ENCODE results near the gene GOLGA6L7. TPM values are rescaled to one million over a fixed set of nuclear protein-coding genes. Genes with fewer than 3 reads are reported as not detected.
"Not testable (repeated sequence)": the region's sequence is repeated elsewhere in the genome, so short reads cannot be mapped to it uniquely, and the experiment has no call there.

The GOLGA6L7 gene
- total RNA-seq, 1 donor from 2014 or later, result not detected

GRCh38 chr15:28849271-28849670 is 827 bp upstream of the GOLGA6L7 start:
- H3K4me3 ChIP-seq; H3K9me3 ChIP-seq; intact Hi-C loops (cut with DNase I); DNase-seq (ENCODE audit: low spot score in 2 of 2); H3K4me1 ChIP-seq; H3K27ac ChIP-seq; H3K27me3 ChIP-seq; H3K36me3 ChIP-seq: not testable (repeated sequence)

GRCh38 chr15:28847959-28848358 is 485 bp downstream of the GOLGA6L7 start:
- H3K27ac ChIP-seq; DNase-seq (ENCODE audit: low spot score in 2 of 2); H3K4me1 ChIP-seq; H3K36me3 ChIP-seq; H3K4me3 ChIP-seq; H3K27me3 ChIP-seq; intact Hi-C loops (cut with DNase I); H3K9me3 ChIP-seq: not testable (repeated sequence)

- DNase-seq (ENCODE audit: low spot score in 2 of 2); H3K4me1 ChIP-seq; H3K4me3 ChIP-seq; H3K36me3 ChIP-seq; intact Hi-C loops (cut with DNase I); H3K9me3 ChIP-seq; H3K27ac ChIP-seq; H3K27me3 ChIP-seq: not testable (repeated sequence)
Measured at GRCh38 chr15:28847247-28847646, 1.2 kb downstream of the GOLGA6L7 start.

- H3K36me3 ChIP-seq; DNase-seq (ENCODE audit: low spot score in 2 of 2); H3K27me3 ChIP-seq; intact Hi-C loops (cut with DNase I); H3K9me3 ChIP-seq; H3K4me1 ChIP-seq; H3K27ac ChIP-seq; H3K4me3 ChIP-seq: not testable (repeated sequence)
Measured at GRCh38 chr15:28844147-28844546, 4.3 kb downstream of the GOLGA6L7 start.

- DNase-seq (ENCODE audit: low spot score in 2 of 2); intact Hi-C loops (cut with DNase I); H3K4me3 ChIP-seq; H3K27ac ChIP-seq; H3K9me3 ChIP-seq; H3K4me1 ChIP-seq; H3K27me3 ChIP-seq; H3K36me3 ChIP-seq: not testable (repeated sequence)
Measured at GRCh38 chr15:28843520-28843919, 4.9 kb downstream of the GOLGA6L7 start.

GRCh38 chr15:28842210-28842609 is 6.2 kb downstream of the GOLGA6L7 start:
- H3K4me3 ChIP-seq; H3K9me3 ChIP-seq; intact Hi-C loops (cut with DNase I): not testable (repeated sequence)

GRCh38 chr15:28840285-28840684 is 8.2 kb downstream of the GOLGA6L7 start:
- H3K9me3 ChIP-seq; intact Hi-C loops (cut with DNase I); H3K4me3 ChIP-seq; H3K36me3 ChIP-seq; DNase-seq (ENCODE audit: low spot score in 2 of 2); H3K27ac ChIP-seq; H3K4me1 ChIP-seq; H3K27me3 ChIP-seq: not testable (repeated sequence)

More at GRCh38 chr15:28842210-28842609, 6.2 kb downstream of the GOLGA6L7 start:
- not testable (repeated sequence) for H3K4me1 ChIP-seq; H3K27ac ChIP-seq; DNase-seq (ENCODE audit: low spot score in 2 of 2); H3K36me3 ChIP-seq; H3K27me3 ChIP-seq

GRCh38 chr15:28834957-28835585 is 13.4 kb downstream of the GOLGA6L7 start:
- H3K36me3 ChIP-seq; H3K4me3 ChIP-seq; intact Hi-C loops (cut with DNase I); H3K4me1 ChIP-seq; H3K27ac ChIP-seq; H3K9me3 ChIP-seq; DNase-seq (ENCODE audit: low spot score in 2 of 2); H3K27me3 ChIP-seq: not testable (repeated sequence)

GRCh38 chr15:28831897-28832587 is 16.4 kb downstream of the GOLGA6L7 start:
- H3K4me1 ChIP-seq; H3K9me3 ChIP-seq; intact Hi-C loops (cut with DNase I); H3K27me3 ChIP-seq; H3K36me3 ChIP-seq: not testable (repeated sequence)
- DNase-seq (ENCODE audit: low spot score in 2 of 2), result peak in 1 of 2 donors; percentile 83
- H3K27ac ChIP-seq, result peak overlapping the region in 1 of 2 donors; percentile 52
- H3K4me3 ChIP-seq, result peak overlapping the region; percentile 56 to 72

- H3K27me3 ChIP-seq; intact Hi-C loops (cut with DNase I); DNase-seq (ENCODE audit: low spot score in 2 of 2); H3K4me3 ChIP-seq; H3K27ac ChIP-seq; H3K36me3 ChIP-seq; H3K4me1 ChIP-seq; H3K9me3 ChIP-seq: not testable (repeated sequence)
Measured at GRCh38 chr15:28821420-28821819, 27.0 kb downstream of the GOLGA6L7 start.

GRCh38 chr15:28819930-28820295 is 28.5 kb downstream of the GOLGA6L7 start:
- H3K27ac ChIP-seq; intact Hi-C loops (cut with DNase I); H3K27me3 ChIP-seq; H3K9me3 ChIP-seq; H3K4me3 ChIP-seq; H3K4me1 ChIP-seq; DNase-seq (ENCODE audit: low spot score in 2 of 2); H3K36me3 ChIP-seq: not testable (repeated sequence)

- H3K27me3 ChIP-seq; H3K36me3 ChIP-seq; H3K4me3 ChIP-seq; H3K9me3 ChIP-seq; DNase-seq (ENCODE audit: low spot score in 2 of 2); H3K27ac ChIP-seq; H3K4me1 ChIP-seq; intact Hi-C loops (cut with DNase I): not testable (repeated sequence)
Measured at GRCh38 chr15:28819019-28819929, 29.2 kb downstream of the GOLGA6L7 start.

GRCh38 chr15:28818168-28818567 is 30.3 kb downstream of the GOLGA6L7 start:
- H3K4me1 ChIP-seq; DNase-seq (ENCODE audit: low spot score in 2 of 2); H3K4me3 ChIP-seq; H3K27me3 ChIP-seq; H3K9me3 ChIP-seq; intact Hi-C loops (cut with DNase I); H3K27ac ChIP-seq; H3K36me3 ChIP-seq: not testable (repeated sequence)

GRCh38 chr15:28814059-28814458 is 34.4 kb downstream of the GOLGA6L7 start:
- intact Hi-C loops (cut with DNase I); H3K9me3 ChIP-seq; H3K27ac ChIP-seq; H3K27me3 ChIP-seq; H3K36me3 ChIP-seq; H3K4me1 ChIP-seq; H3K4me3 ChIP-seq; DNase-seq (ENCODE audit: low spot score in 2 of 2): not testable (repeated sequence)

All from ascending aorta (tissue), 2 donors.